Stimulated activated CD4-positive, alpha-beta T cell treated with anti-CD3 and anti-CD28 coated beads, Interleukin-15, amount 100 ng/mL, for 48 hours (primary cell): ENCODE data around the gene SRPX.

Source experiments
- DNase-seq, 2 donors: peaks; one replicate each; pipeline ENCODE4 v3.0.0-alpha.2; 2020; ENCODE audit warnings: low read depth in 2 of 2

The SRPX gene

DNA sequence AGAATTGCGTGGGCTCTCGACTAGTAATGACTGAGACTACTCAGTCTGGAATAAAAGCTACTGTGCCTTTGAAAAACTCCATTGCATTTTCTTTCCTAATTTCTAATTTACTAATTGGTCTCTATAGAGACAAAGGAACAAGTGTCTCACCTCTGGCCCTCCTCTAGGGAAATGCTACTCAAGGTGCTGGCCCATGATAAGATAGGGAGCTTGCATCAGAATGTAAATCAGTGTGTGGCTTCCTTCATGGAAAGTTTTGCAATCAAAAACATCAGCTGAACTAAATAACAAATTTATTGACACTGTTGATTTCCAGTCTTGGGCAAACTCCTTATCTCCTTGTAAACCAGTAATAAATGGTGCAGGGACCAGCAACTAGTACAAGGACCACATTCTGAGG, 81.8 kb downstream of the SRPX start:
- DNase-seq = no peak

GRCh38 chrX:38138157-38138891, 82.3 kb downstream of the SRPX start:
- DNase-seq = no peak

GRCh38 chrX:38129366-38129765, 91.3 kb downstream of the SRPX start:
- DNase-seq = no peak

GRCh38 chrX:38127961-38128360, 92.7 kb downstream of the SRPX start:
- DNase-seq = no peak

DNA sequence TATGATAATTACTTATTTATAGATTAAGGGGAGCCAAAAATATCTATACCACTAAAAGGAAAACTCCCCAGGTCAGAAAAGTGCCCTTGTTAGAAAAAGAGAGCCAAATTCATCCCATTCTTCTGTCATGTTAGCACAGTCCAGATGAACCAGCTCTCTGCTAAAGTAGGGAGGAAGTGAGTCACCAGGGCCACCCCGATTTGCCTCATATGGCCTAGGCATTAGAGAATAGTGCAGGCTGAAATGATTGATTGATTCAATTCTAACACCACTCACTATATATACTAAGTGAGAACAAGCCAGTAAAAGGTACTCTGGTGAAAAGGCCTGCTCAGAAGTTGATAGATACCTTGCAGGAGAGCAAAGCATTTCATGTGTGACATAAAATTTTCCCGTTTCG, 94.5 kb downstream of the SRPX start:
- DNase-seq = no peak

DNA sequence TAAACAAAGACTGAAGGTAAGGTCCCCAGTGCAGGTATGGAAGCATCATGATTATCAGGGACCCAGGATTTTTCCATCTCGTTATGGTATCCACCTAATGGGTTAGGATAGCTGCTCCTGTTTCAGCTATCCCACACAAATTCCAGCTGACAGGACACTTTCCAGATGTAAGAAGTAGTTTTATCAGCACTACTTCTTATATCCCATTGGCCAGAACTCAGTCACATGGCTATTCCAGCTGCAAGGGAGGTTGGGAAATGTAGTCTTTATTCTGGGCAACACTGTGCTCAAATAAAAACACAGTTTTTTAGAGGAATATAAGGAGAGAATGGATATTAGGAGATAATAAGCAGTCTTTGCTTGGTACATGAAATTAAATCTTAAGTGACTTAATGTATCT, 96.7 kb downstream of the SRPX start:
- no peak for DNase-seq

GRCh38 chrX:38117485-38117884, 103.2 kb downstream of the SRPX start:
- no peak for DNase-seq

GRCh38 chrX:38116706-38117105, 104.0 kb downstream of the SRPX start:
- no peak for DNase-seq

- DNase-seq = no peak
Observed at GRCh38 chrX:38112566-38112965, 108.1 kb downstream of the SRPX start.

- DNase-seq = no peak
Observed at GRCh38 chrX:38111196-38111595, 109.5 kb downstream of the SRPX start.

- no peak for DNase-seq
Observed at GRCh38 chrX:38110231-38110630, 110.4 kb downstream of the SRPX start.

GRCh38 chrX:38109042-38109898, 111.4 kb downstream of the SRPX start:
- DNase-seq = no peak

GRCh38 chrX:38108364-38108763, 112.3 kb downstream of the SRPX start:
- DNase-seq = no peak

GRCh38 chrX:38106991-38107655, 113.5 kb downstream of the SRPX start:
- no peak for DNase-seq

DNA sequence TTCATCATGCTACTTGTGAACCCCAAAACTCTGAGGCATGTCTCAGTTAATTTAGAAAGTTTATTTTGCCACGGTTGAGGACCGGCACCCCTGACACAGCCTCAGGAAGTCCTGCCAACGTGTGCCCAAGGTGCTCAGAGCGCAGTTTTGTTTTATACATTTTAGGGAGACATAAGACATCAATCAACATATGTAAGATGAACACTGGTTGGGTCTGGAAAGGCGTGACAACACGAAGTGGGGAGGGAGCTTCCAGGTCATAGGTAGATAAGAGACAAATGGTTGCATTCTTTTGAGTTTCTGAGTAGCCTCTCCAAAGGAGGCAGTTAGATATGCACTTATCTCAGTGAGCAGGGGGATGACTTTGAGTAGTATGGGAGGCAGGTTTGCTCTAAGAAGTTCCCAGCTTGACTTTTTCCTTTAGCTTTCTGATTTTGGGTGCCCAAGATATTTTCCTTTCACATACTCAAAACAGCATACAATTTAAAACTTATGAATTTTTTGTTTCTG, 115.4 kb downstream of the SRPX start:
- no peak for DNase-seq

GRCh38 chrX:38103857-38104812, 116.5 kb downstream of the SRPX start:
- no peak for DNase-seq

DNA sequence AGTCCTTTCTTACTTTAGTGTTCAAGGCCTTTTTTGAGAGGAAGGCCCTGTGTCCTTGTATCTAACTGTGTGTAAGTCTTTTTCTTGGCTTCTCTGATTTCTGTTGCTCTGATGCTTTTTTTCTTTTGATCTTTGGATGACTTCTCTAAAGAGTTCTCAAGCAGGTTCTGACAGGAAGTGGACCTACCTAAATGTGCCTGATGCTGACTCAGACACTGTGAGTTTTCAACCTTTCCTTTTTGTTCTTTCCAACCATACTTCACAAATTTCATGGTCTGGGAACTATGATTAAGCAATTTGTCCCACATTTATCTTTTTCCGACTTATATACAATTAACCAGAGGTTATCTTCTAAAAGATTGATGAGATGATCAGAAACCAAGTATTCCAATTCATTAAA, 117.8 kb downstream of the SRPX start:
- no peak for DNase-seq

- no peak for DNase-seq
Observed at GRCh38 chrX:38102240-38102639, 118.4 kb downstream of the SRPX start.

DNA sequence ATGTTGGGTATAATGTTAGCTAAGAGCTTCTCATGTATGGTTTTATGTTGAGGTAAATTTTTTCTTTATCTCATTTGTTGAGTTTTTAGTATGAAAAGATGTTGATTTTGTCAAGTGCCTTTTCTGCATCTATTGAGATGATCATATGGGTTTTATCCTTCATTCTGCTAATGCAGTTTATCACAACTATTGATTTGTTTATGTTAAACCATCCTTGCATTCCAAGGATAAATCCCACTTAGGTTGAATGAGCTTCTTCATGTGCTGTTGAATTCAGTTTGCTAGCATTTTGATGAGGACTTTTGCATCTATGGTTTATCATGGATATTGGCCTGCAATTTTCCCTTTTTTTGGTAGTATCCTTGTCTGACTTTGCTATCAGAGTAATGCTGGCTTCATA, 121.0 kb downstream of the SRPX start:
- DNase-seq = no peak
